ENCODE results near the gene KREMEN2. TPM values are rescaled to one million over a fixed set of nuclear protein-coding genes. Genes with fewer than 3 reads are reported as not detected.
A peak's percentile ranks its signal among the peaks of the same experiment; 100 is the strongest.

Gene KREMEN2
- total and polyA plus RNA-seq, 2 of the 13 experiments (the other 11 are each of a cell fraction or from before 2014, with no cell fraction given) = 0.48 to 1.2 TPM

GRCh38 chr16:2980227-2981176 is 16.4 kb downstream of the KREMEN2 start, which contains the start of gene PKMYT1 (continued):
- peak; percentile 74 for TF ChIP-seq HOXA5 (CRISPR knock-in tag; IDR thresholded peaks at IDR 0.05)
- TF ChIP-seq IRX3 (CRISPR knock-in tag; IDR thresholded peaks at IDR 0.05; ENCODE audit: borderline replicate concordance, low read depth) = no peak
- no peak for TF ChIP-seq ZNF773 (CRISPR knock-in tag; IDR thresholded peaks at IDR 0.05; ENCODE audit: borderline replicate concordance)
- TF ChIP-seq ZNF264 (CRISPR knock-in tag; IDR thresholded peaks at IDR 0.05) = no peak
- TF ChIP-seq, protein P1, sequence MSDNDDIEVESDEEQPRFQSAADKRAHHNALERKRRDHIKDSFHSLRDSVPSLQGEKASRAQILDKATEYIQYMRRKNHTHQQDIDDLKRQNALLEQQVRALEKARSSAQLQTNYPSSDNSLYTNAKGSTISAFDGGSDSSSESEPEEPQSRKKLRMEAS (IDR thresholded peaks at IDR 0.05) = peak; percentile 76
- peak; percentile 85 for TF ChIP-seq ZNF343 (CRISPR knock-in tag; IDR thresholded peaks at IDR 0.05)
- peak; percentile 94; the same call in 1 of the 2 replicates for TF ChIP-seq ZNF670 (CRISPR knock-in tag; IDR thresholded peaks at IDR 0.05; ENCODE audit: borderline replicate concordance)
- TF ChIP-seq CHD4 (IDR thresholded peaks at IDR 0.05; ENCODE audit: borderline replicate concordance, low read length) = no peak
- no peak; the same call in 1 of the 2 replicates for TF ChIP-seq FOXJ3 (CRISPR knock-in tag; IDR thresholded peaks at IDR 0.05; ENCODE audit: borderline replicate concordance)
- TF ChIP-seq ZNF747 (CRISPR knock-in tag; IDR thresholded peaks at IDR 0.05; ENCODE audit: borderline replicate concordance) = no peak
- no peak for TF ChIP-seq SKIL (CRISPR knock-in tag; IDR thresholded peaks at IDR 0.05; ENCODE audit: borderline replicate concordance)
- no peak for TF ChIP-seq ZNF160 (CRISPR knock-in tag; IDR thresholded peaks at IDR 0.05)
- no peak for TF ChIP-seq NFIB (CRISPR knock-in tag; IDR thresholded peaks at IDR 0.05; ENCODE audit: borderline replicate concordance)
- peak; percentile 67; the same call in 1 of the 2 replicates for TF ChIP-seq ZNF263 (CRISPR knock-in tag; IDR thresholded peaks at IDR 0.05)
- TF ChIP-seq ZNF382 (CRISPR knock-in tag; IDR thresholded peaks at IDR 0.05; ENCODE audit: borderline replicate concordance) = no peak
- TF ChIP-seq PHF20 (CRISPR knock-in tag; IDR thresholded peaks at IDR 0.05) = peak; percentile 61
- TF ChIP-seq PATZ1 (CRISPR knock-in tag; IDR thresholded peaks at IDR 0.05) = peak; percentile 42; the same call in 1 of the 2 replicates
- 0 out of 2 replicates have a peak, but pooled peaks have one; percentile 34 for TF ChIP-seq GATA4 (IDR thresholded peaks at IDR 0.05; ENCODE audit: borderline replicate concordance, low read depth)
- no peak for TF ChIP-seq SP5 (CRISPR knock-in tag; IDR thresholded peaks at IDR 0.05; ENCODE audit: borderline replicate concordance, low read depth)
- no peak for TF ChIP-seq ETV6 (CRISPR knock-in tag; conservative IDR thresholded peaks at IDR 0.05)
- no peak for TF ChIP-seq SUZ12 (IDR thresholded peaks at IDR 0.05; ENCODE audit: low read depth, low read length)
- peak; percentile 45 for TF ChIP-seq ETV5 (CRISPR knock-in tag; IDR thresholded peaks at IDR 0.05; ENCODE audit: borderline replicate concordance)
- no peak for TF ChIP-seq ZBTB49 (CRISPR knock-in tag; IDR thresholded peaks at IDR 0.05; ENCODE audit: borderline replicate concordance)

Data from HepG2 (cell line).